ENCODE data around the gene DCAF4.
A peak's percentile ranks its signal among the peaks of the same experiment; 100 is the strongest.

DCAF4 gene

DNA sequence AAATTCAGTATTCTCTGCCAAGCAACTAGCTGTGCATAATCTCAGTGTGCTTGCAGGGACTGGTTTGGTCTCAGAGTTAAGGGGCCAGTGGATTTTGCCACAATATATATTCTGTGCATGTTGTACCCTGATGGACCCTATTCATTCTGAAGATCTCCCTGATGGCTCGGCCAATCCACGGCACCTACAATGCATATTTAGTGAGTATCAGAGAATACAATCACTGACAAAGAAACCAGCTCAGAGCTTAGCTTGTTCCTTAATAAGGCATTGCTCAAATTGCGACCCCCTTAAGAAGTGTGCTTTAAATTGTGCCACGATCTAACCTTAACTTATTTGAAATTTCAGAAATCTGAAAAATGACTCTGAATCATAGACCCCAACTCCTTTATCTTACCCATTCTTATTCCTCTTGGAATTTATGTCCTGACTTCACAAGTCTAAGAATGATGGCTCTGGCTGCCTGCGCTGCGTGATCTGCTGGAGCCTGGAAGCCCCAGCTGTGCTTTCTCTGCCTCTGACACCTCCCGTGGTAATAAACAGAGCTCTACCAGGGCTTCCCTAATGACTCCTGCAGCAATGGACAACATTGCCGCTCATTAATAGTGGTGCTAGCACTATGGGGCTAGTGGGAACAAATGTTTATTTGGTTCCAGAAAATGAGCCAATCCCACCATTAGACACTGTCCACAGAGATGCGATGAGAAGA, 9.0 kb upstream of the DCAF4 start:
- H3K27ac ChIP-seq, result no peak overlapping the region
- no peak for TF ChIP-seq ZFX (IDR thresholded peaks at IDR 0.05)
- TF ChIP-seq CTCF (conservative IDR thresholded peaks at IDR 0.05), result no peak

GRCh38 chr14:72920008-72920407, 6.3 kb upstream of the DCAF4 start:
- H3K27ac ChIP-seq, result no peak overlapping the region
- TF ChIP-seq CTCF (conservative IDR thresholded peaks at IDR 0.05) (no peak; the same call in 1 of the 2 replicates), ZFX (IDR thresholded peaks at IDR 0.05) (no peak)

- TF ChIP-seq ZFX (IDR thresholded peaks at IDR 0.05) (no peak), CTCF (conservative IDR thresholded peaks at IDR 0.05) (no peak)
- H3K27ac ChIP-seq, result no peak overlapping the region
Measured at GRCh38 chr14:72921396-72921795, 4.9 kb upstream of the DCAF4 start.

DNA sequence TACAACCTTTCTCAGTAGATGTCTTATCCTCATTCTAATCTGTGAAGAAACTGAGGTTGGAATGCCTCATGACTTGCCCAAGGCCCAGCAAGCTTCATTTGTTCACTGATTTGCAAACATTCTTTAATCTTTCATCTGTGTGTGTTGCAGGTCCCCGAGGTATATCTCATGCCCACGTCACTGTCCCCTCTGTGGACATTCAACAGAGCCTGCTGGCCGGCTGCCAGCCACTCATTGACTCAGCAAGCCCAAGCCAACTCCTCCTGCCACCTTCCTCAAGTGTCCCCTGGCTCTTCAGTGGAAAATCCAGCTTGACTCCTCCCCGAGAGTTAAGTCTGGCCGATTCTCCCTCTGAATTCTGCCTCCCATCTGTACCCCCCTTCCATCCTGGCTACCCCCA, 1.9 kb upstream of the DCAF4 start:
- no peak overlapping the region for H3K27ac ChIP-seq
- no peak for TF ChIP-seq CTCF (conservative IDR thresholded peaks at IDR 0.05)
- TF ChIP-seq ZFX (IDR thresholded peaks at IDR 0.05), result no peak

- TF ChIP-seq ZFX (IDR thresholded peaks at IDR 0.05) (no peak), CTCF (conservative IDR thresholded peaks at IDR 0.05) (no peak)
- H3K27ac ChIP-seq, result peak overlapping the region; percentile 79
Measured at GRCh38 chr14:72925171-72925759, 999 bp upstream of the DCAF4 start.

- TF ChIP-seq ZFX (IDR thresholded peaks at IDR 0.05) (no peak), CTCF (conservative IDR thresholded peaks at IDR 0.05) (no peak)
- H3K27ac ChIP-seq, result peak overlapping the region; percentile 79
Measured at GRCh38 chr14:72925815-72926291, 411 bp upstream of the DCAF4 start.

- no peak overlapping the region for H3K27ac ChIP-seq
- TF ChIP-seq ZFX (IDR thresholded peaks at IDR 0.05) (no peak), CTCF (conservative IDR thresholded peaks at IDR 0.05) (no peak)
Measured at GRCh38 chr14:72928872-72929271, 2.6 kb downstream of the DCAF4 start.
